Panc1 (cell line): ENCODE data around the gene SLCO3A1.

Source experiments
- CTCF ChIP-seq: fragments of 450-650 bp; IDR thresholded peaks from 2 replicates; pipeline ENCODE4 v1.5.1; 2017; ENCODE audit warnings: mild to moderate bottlenecking
- SIN3A ChIP-seq: IDR thresholded peaks from 2 replicates; pipeline ENCODE4 v1.6.1; 2012; ENCODE audit warnings: low read depth, mild to moderate bottlenecking, low read length, moderate library complexity, borderline replicate concordance; ENCODE audit not compliant: insufficient read depth
- TCF7L2 ChIP-seq: IDR thresholded peaks from 2 replicates; pipeline ENCODE4 v1.6.1; 2011; ENCODE audit warnings: mild to moderate bottlenecking, low read depth, low read length, inconsistent platforms

- TF ChIP-seq CTCF: no peak
- TF ChIP-seq SIN3A: no peak
- TF ChIP-seq TCF7L2: no peak
Observed at GRCh38 chr15:92170897-92171296, 317.4 kb downstream of the SLCO3A1 start.
